HG02763 (cell line): Measurements from ENCODE around the gene MFAP1.
A peak's percentile ranks its signal among the peaks of the same experiment; 100 is the strongest.
"Not testable (repeated sequence)": the region's sequence is repeated elsewhere in the genome, so short reads cannot be mapped to it uniquely, and the experiment has no call there.

ENCODE experiments used
- ATAC-seq: cut with Tn5 transposase; IDR thresholded peaks from one replicate; pipeline ENCODE4 v1.9.1; 2021; ENCODE audit warnings: mild to moderate bottlenecking, moderate library complexity; ENCODE audit not compliant: unreplicated experiment

The MFAP1 gene

GRCh38 chr15:43821505-43821904, 3.0 kb downstream of the MFAP1 start:
- ATAC-seq = no peak

GRCh38 chr15:43815064-43815463, 9.4 kb downstream of the MFAP1 start:
- not testable (repeated sequence) for ATAC-seq

GRCh38 chr15:43808960-43809678, 15.4 kb downstream of the MFAP1 start:
- no peak for ATAC-seq

GRCh38 chr15:43808435-43808950, 16.0 kb downstream of the MFAP1 start:
- ATAC-seq = no peak

GRCh38 chr15:43802676-43803075, 21.8 kb downstream of the MFAP1 start:
- not testable (repeated sequence) for ATAC-seq

- peak; percentile 87 for ATAC-seq
These were observed 24.0 kb downstream of the MFAP1 start, which contains the start of gene HYPK for GRCh38 chr15:43800286-43801141. Gene HYPK (plus strand): TSS chr15:43800599. CDS start chr15:43800623, 24 bp downstream.

GRCh38 chr15:43799945-43800285, 24.6 kb downstream of the MFAP1 start, which contains the start of gene SERINC4:
Gene SERINC4 (minus strand): TSS chr15:43800220. CDS start chr15:43799986, 234 bp downstream.
- ATAC-seq = no peak

GRCh38 chr15:43799209-43799944, 25.1 kb downstream of the MFAP1 start:
- ATAC-seq = no peak

- no peak for ATAC-seq
These were observed 27.9 kb downstream of the MFAP1 start for GRCh38 chr15:43796566-43796965.

- ATAC-seq = no peak
These were observed 28.5 kb downstream of the MFAP1 start for GRCh38 chr15:43795997-43796396.

- no peak for ATAC-seq
These were observed 29.3 kb downstream of the MFAP1 start for GRCh38 chr15:43795197-43795596.

GRCh38 chr15:43794269-43795037, 30.0 kb downstream of the MFAP1 start:
- no peak for ATAC-seq

GRCh38 chr15:43793647-43794046, 30.8 kb downstream of the MFAP1 start:
- ATAC-seq = no peak

GRCh38 chr15:43792761-43793476, 31.6 kb downstream of the MFAP1 start:
- ATAC-seq = no peak

- ATAC-seq = peak; percentile 92
These were observed 32.3 kb downstream of the MFAP1 start, which contains the start of gene SERF2 for GRCh38 chr15:43791993-43792760. Gene SERF2 (plus strand): TSS chr15:43792320. CDS start chr15:43792377, 57 bp downstream.

GRCh38 chr15:43789409-43789808, 35.1 kb downstream of the MFAP1 start:
- ATAC-seq = no peak

GRCh38 chr15:43779016-43779415, 45.5 kb downstream of the MFAP1 start:
- no peak for ATAC-seq

- ATAC-seq = peak; percentile 47
These were observed 47.1 kb downstream of the MFAP1 start for GRCh38 chr15:43777267-43777914.
